ENCODE results near the gene CACNA1B. TPM values are rescaled to one million over a fixed set of nuclear protein-coding genes. Genes with fewer than 3 reads are reported as not detected.
"Not testable (repeated sequence)": the region's sequence is repeated elsewhere in the genome, so short reads cannot be mapped to it uniquely, and the experiment has no call there.

Gene CACNA1B
- total and polyA plus RNA-seq, 11 donors = 0.03 to 0.25 (median 0.13) TPM

GRCh38 chr9:137890768-137891587, 13.4 kb downstream of the CACNA1B start:
- WGBS, 4 donors = 28 to 77% (median 69%) methylated on average over 7 to 22 of the region's 24 CpGs
- not testable (repeated sequence) for H3K27me3 ChIP-seq

GRCh38 chr9:137891588-137892423, 14.2 kb downstream of the CACNA1B start:
- peaks cover 0 to 4% (median 0%) of the 10 kb centered on the region in 12 donors for H3K9me3 ChIP-seq
- no peaks in the 10 kb centered on the region for H3K27me3 ChIP-seq
- 69 to 77% (median 71%) methylated on average over 14 to 20 of the region's 20 CpGs for WGBS, 4 donors
- TF ChIP-seq POLR2A (IDR thresholded peaks at IDR 0.05) = no peak
- TF ChIP-seq CTCF (IDR thresholded peaks at IDR 0.05) = no peak
- no peaks in the 10 kb centered on the region for H3K36me3 ChIP-seq
- intact Hi-C loops (cut with DNase I) = no loop called here
- DNase-seq (no peak), ATAC-seq (no peak)
- no peak overlapping the region for H3K27ac ChIP-seq
- no peak overlapping the region for H3K4me3 ChIP-seq
- H3K4me1 ChIP-seq = no peaks in the 10 kb centered on the region

More at GRCh38 chr9:137890768-137891587, 13.4 kb downstream of the CACNA1B start:
- DNase-seq; ATAC-seq; H3K36me3 ChIP-seq; H3K27ac ChIP-seq; intact Hi-C loops (cut with DNase I); H3K4me3 ChIP-seq; H3K9me3 ChIP-seq; H3K4me1 ChIP-seq: not testable (repeated sequence)

- no peak overlapping the region for H3K4me3 ChIP-seq
- DNase-seq (no peak), ATAC-seq (peak in 1 of 4 donors; percentile 16)
- WGBS, 4 donors = 71 to 75% (median 74%) methylated on average over 21 to 22 of the region's 22 CpGs
- no peak overlapping the region for H3K27ac ChIP-seq
- peaks cover 0 to 4% (median 0%) of the 10 kb centered on the region in 12 donors for H3K9me3 ChIP-seq
- no peaks in the 10 kb centered on the region for H3K36me3 ChIP-seq
- intact Hi-C loops (cut with DNase I) = no loop called here
- H3K4me1 ChIP-seq = no peaks in the 10 kb centered on the region
- TF ChIP-seq CTCF (IDR thresholded peaks at IDR 0.05) (no peak), POLR2A (IDR thresholded peaks at IDR 0.05) (no peak)
- no peaks in the 10 kb centered on the region for H3K27me3 ChIP-seq
Observed at GRCh38 chr9:137892424-137893191, 15.0 kb downstream of the CACNA1B start.

- H3K27ac ChIP-seq = no peak overlapping the region
- no peaks in the 10 kb centered on the region for H3K27me3 ChIP-seq
- ATAC-seq (no peak), DNase-seq (no peak)
- H3K36me3 ChIP-seq = no peaks in the 10 kb centered on the region
- TF ChIP-seq CTCF (IDR thresholded peaks at IDR 0.05) (no peak), POLR2A (IDR thresholded peaks at IDR 0.05) (no peak)
- H3K9me3 ChIP-seq = peaks cover 0 to 11% (median 0%) of the 10 kb centered on the region in 12 donors
- WGBS, 4 donors = 63 to 72% (median 68%) methylated on average over 5 of the region's 5 CpGs
- H3K4me1 ChIP-seq = no peaks in the 10 kb centered on the region
- intact Hi-C loops (cut with DNase I) = no loop called here
- H3K4me3 ChIP-seq = no peak overlapping the region
Observed at GRCh38 chr9:137893670-137894069, 16.1 kb downstream of the CACNA1B start.
